ENCODE data around the gene VAV2. TPM values are rescaled to one million over a fixed set of nuclear protein-coding genes. Genes with fewer than 3 reads are reported as not detected.

Gene VAV2
- total and polyA plus RNA-seq, 4 donors = 13.0 to 28.2 (median 16.3) TPM

DNA sequence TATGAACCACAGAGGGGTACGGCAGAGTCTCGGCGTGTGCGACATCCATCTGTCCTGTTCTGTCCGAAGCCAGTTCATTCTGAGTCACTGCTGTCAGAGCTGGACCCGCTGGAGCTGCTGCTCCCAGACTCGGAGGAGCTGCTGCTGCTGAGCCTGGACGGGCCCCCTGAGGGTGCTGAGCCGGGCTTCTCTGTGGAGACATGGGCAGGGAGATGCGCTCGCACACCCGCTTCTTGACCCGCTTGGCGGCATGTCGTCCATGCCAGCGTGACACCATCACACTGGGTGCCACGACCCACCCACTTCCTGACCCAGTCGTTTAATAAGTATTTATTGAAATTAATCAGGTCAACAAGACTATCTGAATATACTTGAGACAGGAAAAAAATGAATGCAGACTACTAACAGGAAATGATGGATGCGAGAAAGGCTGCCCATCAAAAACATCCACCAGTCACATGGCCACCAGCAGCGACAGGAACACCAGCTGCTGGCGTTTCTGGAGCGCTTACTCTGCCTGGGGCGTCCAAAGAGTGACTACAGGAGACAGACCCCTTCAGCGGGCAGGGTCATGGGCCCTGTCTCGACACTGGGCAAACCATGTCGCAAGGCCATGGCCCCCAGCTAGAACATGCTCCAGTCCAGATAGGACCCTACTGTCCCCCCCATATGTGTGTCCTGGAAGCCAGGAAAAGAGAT, 41.5 kb upstream of the VAV2 start:
- DNase-seq (no peak), ATAC-seq (ENCODE audit: insufficient read depth, low FRiP score) (no peak)
- H3K4me3 ChIP-seq = no peak overlapping the region
- H3K27ac ChIP-seq (ENCODE audit: low read depth in 1 of 2, low read length in 1 of 2) = no peak overlapping the region
- H3K27me3 ChIP-seq (ENCODE audit: control insufficient read depth in 3 of 3, insufficient read depth in 3 of 3, low read length in 2 of 3) = no peaks in the 10 kb centered on the region
- TF ChIP-seq, protein P1, sequence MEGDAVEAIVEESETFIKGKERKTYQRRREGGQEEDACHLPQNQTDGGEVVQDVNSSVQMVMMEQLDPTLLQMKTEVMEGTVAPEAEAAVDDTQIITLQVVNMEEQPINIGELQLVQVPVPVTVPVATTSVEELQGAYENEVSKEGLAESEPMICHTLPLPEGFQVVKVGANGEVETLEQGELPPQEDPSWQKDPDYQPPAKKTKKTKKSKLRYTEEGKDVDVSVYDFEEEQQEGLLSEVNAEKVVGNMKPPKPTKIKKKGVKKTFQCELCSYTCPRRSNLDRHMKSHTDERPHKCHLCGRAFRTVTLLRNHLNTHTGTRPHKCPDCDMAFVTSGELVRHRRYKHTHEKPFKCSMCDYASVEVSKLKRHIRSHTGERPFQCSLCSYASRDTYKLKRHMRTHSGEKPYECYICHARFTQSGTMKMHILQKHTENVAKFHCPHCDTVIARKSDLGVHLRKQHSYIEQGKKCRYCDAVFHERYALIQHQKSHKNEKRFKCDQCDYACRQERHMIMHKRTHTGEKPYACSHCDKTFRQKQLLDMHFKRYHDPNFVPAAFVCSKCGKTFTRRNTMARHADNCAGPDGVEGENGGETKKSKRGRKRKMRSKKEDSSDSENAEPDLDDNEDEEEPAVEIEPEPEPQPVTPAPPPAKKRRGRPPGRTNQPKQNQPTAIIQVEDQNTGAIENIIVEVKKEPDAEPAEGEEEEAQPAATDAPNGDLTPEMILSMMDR (IDR thresholded peaks at IDR 0.05; ENCODE audit: control extremely low read depth, extremely low read depth) = no peak
- peaks cover 20 to 47% (median 39%) of the 10 kb centered on the region in 4 donors for H3K36me3 ChIP-seq (ENCODE audit: control insufficient read depth in 4 of 4, insufficient read depth in 4 of 4, low read length in 4 of 4)
- 95 to 97% methylated on average over 26 of the region's 26 CpGs for WGBS, 2 donors
- H3K9me3 ChIP-seq (ENCODE audit: control insufficient read depth in 4 of 4, insufficient read depth in 3 of 4, low read length in 3 of 4) = peaks cover 0 to 4% (median under 1%) of the 10 kb centered on the region in 4 donors
- no peaks in the 10 kb centered on the region for H3K4me1 ChIP-seq (ENCODE audit: control insufficient read depth in 5 of 5, insufficient read depth in 5 of 5, low read length in 5 of 5)
- no peak overlapping the region for H3K9ac ChIP-seq (ENCODE audit: insufficient read depth in 1 of 2, low read length in 2 of 2)

DNA sequence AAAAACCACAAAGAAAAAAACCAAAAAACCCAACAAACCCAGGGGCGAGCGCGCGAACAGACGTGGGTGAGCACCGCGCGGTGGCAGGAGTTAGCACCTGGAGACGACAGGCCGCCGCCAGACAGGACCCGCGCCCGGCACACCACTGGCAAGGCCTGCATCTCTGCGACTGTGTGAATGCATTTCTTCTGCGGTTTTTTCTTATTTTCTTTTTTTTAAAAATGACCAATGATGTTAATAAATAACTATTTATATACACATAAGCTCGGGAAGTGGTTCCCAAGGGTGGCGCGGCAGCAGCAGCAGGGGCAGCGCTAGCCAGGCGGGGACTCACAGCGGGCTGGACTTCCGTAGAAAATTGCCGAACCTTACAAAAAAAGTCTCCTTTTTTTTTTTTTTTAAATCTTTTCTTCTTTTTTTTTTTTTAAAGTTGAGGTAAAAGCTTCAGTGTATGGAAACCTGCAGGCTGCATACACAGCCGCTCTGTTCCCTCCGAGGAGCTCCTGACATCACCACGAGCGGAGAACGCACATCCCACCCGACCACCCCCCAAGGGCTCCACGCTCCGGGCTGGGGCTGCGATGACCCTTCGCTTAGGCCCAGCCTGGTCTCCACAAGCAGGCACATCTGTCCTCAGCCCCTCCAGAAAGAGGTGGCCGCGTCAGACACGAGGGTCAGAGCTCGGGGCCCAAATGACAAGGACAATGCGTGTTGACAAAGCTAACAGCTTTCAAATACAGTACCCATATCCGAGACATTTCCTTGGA, 40.5 kb upstream of the VAV2 start:
- no peak for ATAC-seq (ENCODE audit: insufficient read depth, low FRiP score)
- Histone ChIP-seq H3K9me3 (ENCODE audit: control insufficient read depth in 4 of 4, insufficient read depth in 3 of 4, low read length in 3 of 4) (peaks cover 0 to under 1% (median 0%) of the 10 kb centered on the region in 4 donors), H3K4me3 (no peak overlapping the region), H3K27me3 (ENCODE audit: control insufficient read depth in 3 of 3, insufficient read depth in 3 of 3, low read length in 2 of 3) (no peaks in the 10 kb centered on the region), H3K27ac (ENCODE audit: low read depth in 1 of 2, low read length in 1 of 2) (no peak overlapping the region), H3K36me3 (ENCODE audit: control insufficient read depth in 4 of 4, insufficient read depth in 4 of 4, low read length in 4 of 4) (peaks cover 19 to 47% (median 39%) of the 10 kb centered on the region in 4 donors), H3K4me1 (ENCODE audit: control insufficient read depth in 5 of 5, insufficient read depth in 5 of 5, low read length in 5 of 5) (no peaks in the 10 kb centered on the region), H3K9ac (ENCODE audit: insufficient read depth in 1 of 2, low read length in 2 of 2) (no peak overlapping the region)
- TF ChIP-seq, protein P1 (IDR thresholded peaks at IDR 0.05; ENCODE audit: control extremely low read depth, extremely low read depth) = no peak
- no peak for DNase-seq
- WGBS, 2 donors = 93 to 95% methylated on average over 40 of the region's 40 CpGs

DNA sequence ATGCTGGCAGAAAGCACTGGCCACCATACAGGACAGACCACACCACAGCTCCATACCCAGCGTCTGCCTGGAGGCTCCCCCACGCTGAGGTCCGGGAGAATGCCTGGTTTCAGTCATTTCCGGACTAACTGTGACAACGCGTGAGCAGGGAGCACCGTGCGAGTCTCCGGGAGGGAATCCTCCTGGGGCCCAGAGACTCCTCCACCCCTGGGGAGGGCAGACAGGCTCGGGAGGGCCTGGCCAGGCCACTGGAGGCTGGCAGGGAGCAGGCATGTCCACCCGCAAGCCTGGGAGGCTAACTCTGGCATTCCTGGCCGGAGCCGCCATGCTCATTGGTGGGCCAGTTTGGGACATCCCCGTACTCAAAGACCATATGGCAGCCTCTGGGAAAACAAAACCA, 39.7 kb upstream of the VAV2 start:
- H3K4me1 ChIP-seq (ENCODE audit: control insufficient read depth in 5 of 5, insufficient read depth in 5 of 5, low read length in 5 of 5) = no peaks in the 10 kb centered on the region
- no peak for DNase-seq
- TF ChIP-seq, protein P1 (IDR thresholded peaks at IDR 0.05; ENCODE audit: control extremely low read depth, extremely low read depth) = no peak
- H3K4me3 ChIP-seq = no peak overlapping the region
- H3K9ac ChIP-seq (ENCODE audit: insufficient read depth in 1 of 2, low read length in 2 of 2) = no peak overlapping the region
- H3K9me3 ChIP-seq (ENCODE audit: control insufficient read depth in 4 of 4, insufficient read depth in 3 of 4, low read length in 3 of 4) = no peaks in the 10 kb centered on the region
- H3K36me3 ChIP-seq (ENCODE audit: control insufficient read depth in 4 of 4, insufficient read depth in 4 of 4, low read length in 4 of 4) = peaks cover 19 to 47% (median 42%) of the 10 kb centered on the region in 4 donors
- WGBS, 2 donors = 92 to 93% methylated on average over 14 of the region's 14 CpGs
- ATAC-seq (ENCODE audit: insufficient read depth, low FRiP score) = no peak
- H3K27me3 ChIP-seq (ENCODE audit: control insufficient read depth in 3 of 3, insufficient read depth in 3 of 3, low read length in 2 of 3) = no peaks in the 10 kb centered on the region
- no peak overlapping the region for H3K27ac ChIP-seq (ENCODE audit: low read depth in 1 of 2, low read length in 1 of 2)
